ENCODE results near the gene HHATL. TPM values are rescaled to one million over a fixed set of nuclear protein-coding genes. Genes with fewer than 3 reads are reported as not detected.
A peak's percentile ranks its signal among the peaks of the same experiment; 100 is the strongest.

HHATL gene
- total RNA-seq, 1 experiment from 2014 or later: 0.92 TPM

DNA sequence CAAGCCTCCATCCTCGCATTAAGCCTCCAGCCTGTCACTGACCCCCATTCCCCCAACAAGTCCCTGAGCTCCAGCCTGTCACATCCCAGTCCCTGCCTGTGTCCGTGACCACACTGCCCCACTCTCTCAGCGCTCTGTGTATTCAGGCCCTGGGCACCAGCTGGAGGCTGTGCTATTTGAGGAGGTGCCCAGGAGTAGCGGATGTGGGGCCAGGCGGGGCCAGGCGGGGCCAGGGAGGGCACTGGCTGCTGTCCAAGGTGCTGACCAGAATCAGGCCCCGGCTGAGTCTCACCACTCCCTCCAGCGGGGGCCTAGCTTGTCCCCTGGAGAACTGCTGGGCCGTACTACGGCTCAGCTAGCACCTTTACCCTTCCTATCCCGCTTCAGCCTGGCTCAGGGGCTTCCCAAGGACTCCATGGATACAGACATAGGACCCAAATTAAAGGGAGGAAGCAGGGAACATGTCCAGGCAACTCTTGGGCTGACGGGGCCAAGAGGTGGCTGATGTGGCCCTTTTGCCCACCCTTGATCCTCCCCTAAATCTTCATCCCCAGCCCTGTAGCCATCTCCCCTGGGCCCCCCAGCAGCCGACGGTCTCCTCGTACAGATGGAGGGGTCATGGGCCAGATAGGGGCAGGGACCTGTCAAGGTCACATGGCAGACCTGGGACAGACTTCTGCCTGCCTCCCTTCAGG is 1.1 kb downstream of the HHATL start (continued):
- TF ChIP-seq, protein P1, sequence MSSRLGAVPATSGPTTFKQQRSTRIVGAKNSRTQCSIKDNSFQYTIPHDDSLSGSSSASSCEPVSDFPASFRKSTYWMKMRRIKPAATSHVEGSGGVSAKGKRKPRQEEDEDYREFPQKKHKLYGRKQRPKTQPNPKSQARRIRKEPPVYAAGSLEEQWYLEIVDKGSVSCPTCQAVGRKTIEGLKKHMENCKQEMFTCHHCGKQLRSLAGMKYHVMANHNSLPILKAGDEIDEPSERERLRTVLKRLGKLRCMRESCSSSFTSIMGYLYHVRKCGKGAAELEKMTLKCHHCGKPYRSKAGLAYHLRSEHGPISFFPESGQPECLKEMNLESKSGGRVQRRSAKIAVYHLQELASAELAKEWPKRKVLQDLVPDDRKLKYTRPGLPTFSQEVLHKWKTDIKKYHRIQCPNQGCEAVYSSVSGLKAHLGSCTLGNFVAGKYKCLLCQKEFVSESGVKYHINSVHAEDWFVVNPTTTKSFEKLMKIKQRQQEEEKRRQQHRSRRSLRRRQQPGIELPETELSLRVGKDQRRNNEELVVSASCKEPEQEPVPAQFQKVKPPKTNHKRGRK (CRISPR knock-in tag; IDR thresholded peaks at IDR 0.05; ENCODE audit: borderline replicate concordance): no peak
- TF ChIP-seq, protein P2, sequence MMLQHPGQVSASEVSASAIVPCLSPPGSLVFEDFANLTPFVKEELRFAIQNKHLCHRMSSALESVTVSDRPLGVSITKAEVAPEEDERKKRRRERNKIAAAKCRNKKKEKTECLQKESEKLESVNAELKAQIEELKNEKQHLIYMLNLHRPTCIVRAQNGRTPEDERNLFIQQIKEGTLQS (CRISPR knock-in tag; conservative IDR thresholded peaks at IDR 0.05): no peak
- TF ChIP-seq CBFB (CRISPR knock-in tag; IDR thresholded peaks at IDR 0.05; ENCODE audit: low read depth): no peak
- TF ChIP-seq, protein P3, sequence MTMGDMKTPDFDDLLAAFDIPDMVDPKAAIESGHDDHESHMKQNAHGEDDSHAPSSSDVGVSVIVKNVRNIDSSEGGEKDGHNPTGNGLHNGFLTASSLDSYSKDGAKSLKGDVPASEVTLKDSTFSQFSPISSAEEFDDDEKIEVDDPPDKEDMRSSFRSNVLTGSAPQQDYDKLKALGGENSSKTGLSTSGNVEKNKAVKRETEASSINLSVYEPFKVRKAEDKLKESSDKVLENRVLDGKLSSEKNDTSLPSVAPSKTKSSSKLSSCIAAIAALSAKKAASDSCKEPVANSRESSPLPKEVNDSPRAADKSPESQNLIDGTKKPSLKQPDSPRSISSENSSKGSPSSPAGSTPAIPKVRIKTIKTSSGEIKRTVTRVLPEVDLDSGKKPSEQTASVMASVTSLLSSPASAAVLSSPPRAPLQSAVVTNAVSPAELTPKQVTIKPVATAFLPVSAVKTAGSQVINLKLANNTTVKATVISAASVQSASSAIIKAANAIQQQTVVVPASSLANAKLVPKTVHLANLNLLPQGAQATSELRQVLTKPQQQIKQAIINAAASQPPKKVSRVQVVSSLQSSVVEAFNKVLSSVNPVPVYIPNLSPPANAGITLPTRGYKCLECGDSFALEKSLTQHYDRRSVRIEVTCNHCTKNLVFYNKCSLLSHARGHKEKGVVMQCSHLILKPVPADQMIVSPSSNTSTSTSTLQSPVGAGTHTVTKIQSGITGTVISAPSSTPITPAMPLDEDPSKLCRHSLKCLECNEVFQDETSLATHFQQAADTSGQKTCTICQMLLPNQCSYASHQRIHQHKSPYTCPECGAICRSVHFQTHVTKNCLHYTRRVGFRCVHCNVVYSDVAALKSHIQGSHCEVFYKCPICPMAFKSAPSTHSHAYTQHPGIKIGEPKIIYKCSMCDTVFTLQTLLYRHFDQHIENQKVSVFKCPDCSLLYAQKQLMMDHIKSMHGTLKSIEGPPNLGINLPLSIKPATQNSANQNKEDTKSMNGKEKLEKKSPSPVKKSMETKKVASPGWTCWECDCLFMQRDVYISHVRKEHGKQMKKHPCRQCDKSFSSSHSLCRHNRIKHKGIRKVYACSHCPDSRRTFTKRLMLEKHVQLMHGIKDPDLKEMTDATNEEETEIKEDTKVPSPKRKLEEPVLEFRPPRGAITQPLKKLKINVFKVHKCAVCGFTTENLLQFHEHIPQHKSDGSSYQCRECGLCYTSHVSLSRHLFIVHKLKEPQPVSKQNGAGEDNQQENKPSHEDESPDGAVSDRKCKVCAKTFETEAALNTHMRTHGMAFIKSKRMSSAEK (CRISPR knock-in tag; IDR thresholded peaks at IDR 0.05; ENCODE audit: borderline replicate concordance): no peak
- TF ChIP-seq, protein P4, sequence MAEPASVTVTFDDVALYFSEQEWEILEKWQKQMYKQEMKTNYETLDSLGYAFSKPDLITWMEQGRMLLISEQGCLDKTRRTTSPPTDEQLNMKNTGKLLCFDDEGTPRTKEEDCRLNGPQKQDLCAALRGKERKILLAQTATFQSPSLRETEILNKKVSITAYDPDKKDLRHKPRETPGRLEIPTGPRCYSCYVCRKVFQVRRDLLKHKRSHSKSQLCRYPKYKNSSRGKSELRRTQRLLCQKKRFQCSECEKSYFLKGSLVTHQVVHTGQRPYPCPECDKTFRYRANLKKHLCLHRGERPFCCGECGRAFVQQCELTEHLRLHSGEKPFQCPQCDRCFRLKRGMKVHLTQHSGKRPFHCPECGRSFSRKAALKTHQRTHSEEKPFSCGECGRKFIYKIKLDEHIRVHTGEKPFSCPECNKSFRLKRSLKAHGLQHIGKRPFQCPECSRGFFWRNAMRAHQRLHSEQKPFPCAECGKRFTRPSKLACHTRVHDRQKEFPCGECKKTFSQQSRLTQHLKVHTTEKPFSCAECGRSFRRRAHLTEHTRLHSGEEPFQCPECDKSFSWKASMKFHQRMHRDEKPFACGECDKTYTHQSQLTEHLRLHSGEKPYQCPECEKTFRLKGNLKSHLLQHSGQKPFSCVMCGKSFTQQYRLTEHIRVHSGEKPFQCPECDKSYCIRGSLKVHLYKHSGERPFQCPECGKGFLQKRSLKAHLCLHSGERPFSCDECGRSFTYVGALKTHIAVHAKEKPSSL (CRISPR knock-in tag; conservative IDR thresholded peaks at IDR 0.05): no peak
- TF ChIP-seq, protein P5, sequence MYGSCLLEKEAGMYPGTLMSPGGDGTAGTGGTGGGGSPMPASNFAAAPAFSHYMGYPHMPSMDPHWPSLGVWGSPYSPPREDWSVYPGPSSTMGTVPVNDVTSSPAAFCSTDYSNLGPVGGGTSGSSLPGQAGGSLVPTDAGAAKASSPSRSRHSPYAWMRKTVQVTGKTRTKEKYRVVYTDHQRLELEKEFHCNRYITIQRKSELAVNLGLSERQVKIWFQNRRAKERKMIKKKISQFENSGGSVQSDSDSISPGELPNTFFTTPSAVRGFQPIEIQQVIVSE (CRISPR knock-in tag; IDR thresholded peaks at IDR 0.05; ENCODE audit: borderline replicate concordance): no peak
- no peak for TF ChIP-seq EMX1 (CRISPR knock-in tag; IDR thresholded peaks at IDR 0.05)
- no peak for TF ChIP-seq ZNF671 (CRISPR knock-in tag; IDR thresholded peaks at IDR 0.05)

DNA sequence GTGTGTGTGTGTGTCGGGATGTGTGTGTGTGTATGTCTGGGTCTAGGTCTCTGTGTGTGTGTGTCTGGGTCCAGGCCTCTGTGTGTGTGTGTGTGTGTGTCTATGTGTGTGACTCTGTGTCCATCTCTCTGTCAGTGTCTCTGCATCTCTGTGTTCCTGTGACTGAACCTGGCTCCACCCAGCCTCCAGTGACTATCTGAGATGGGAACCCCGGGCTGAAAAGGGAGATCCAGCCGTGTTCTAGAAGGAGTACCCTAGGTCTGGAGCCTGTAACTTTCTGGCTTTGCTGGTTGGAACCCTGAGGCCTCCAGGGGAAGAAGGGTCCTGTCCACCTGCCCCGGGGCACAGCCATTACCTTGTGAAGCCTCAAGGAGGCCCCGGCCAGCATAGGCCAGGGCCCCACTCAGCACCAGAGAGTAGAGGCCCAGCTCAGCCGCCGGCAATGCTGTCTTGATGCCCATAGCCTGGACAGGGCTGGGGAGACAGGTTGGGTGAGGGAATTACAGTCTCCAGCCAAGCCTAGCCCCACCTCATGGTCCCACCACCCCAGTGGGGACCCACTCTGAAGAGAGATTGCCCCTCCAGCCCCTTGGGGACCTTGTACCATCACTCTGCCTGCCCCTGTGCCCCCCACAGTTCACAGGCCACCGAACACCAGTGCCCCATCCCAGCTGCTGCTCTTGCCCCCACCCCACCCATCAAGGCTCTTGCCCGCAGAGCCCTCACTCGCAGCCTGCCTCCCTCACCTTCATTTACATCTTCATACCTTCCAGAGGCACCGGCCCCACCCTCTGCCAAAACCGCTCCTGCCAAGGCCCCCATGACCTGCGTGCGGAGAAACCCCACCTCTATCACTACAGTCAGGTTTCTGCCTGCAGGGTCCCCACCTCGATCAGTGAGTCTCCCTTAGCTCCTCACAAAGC is 2.0 kb downstream of the HHATL start:
- TF ChIP-seq, protein P6, sequence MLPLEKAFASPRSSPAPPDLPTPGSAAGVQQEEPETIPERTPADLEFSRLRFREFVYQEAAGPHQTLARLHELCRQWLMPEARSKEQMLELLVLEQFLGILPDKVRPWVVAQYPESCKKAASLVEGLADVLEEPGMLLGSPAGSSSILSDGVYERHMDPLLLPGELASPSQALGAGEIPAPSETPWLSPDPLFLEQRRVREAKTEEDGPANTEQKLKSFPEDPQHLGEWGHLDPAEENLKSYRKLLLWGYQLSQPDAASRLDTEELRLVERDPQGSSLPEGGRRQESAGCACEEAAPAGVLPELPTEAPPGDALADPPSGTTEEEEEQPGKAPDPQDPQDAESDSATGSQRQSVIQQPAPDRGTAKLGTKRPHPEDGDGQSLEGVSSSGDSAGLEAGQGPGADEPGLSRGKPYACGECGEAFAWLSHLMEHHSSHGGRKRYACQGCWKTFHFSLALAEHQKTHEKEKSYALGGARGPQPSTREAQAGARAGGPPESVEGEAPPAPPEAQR (CRISPR knock-in tag; IDR thresholded peaks at IDR 0.05): no peak
- TF ChIP-seq, protein P7, sequence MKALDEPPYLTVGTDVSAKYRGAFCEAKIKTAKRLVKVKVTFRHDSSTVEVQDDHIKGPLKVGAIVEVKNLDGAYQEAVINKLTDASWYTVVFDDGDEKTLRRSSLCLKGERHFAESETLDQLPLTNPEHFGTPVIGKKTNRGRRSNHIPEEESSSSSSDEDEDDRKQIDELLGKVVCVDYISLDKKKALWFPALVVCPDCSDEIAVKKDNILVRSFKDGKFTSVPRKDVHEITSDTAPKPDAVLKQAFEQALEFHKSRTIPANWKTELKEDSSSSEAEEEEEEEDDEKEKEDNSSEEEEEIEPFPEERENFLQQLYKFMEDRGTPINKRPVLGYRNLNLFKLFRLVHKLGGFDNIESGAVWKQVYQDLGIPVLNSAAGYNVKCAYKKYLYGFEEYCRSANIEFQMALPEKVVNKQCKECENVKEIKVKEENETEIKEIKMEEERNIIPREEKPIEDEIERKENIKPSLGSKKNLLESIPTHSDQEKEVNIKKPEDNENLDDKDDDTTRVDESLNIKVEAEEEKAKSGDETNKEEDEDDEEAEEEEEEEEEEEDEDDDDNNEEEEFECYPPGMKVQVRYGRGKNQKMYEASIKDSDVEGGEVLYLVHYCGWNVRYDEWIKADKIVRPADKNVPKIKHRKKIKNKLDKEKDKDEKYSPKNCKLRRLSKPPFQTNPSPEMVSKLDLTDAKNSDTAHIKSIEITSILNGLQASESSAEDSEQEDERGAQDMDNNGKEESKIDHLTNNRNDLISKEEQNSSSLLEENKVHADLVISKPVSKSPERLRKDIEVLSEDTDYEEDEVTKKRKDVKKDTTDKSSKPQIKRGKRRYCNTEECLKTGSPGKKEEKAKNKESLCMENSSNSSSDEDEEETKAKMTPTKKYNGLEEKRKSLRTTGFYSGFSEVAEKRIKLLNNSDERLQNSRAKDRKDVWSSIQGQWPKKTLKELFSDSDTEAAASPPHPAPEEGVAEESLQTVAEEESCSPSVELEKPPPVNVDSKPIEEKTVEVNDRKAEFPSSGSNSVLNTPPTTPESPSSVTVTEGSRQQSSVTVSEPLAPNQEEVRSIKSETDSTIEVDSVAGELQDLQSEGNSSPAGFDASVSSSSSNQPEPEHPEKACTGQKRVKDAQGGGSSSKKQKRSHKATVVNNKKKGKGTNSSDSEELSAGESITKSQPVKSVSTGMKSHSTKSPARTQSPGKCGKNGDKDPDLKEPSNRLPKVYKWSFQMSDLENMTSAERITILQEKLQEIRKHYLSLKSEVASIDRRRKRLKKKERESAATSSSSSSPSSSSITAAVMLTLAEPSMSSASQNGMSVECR (CRISPR knock-in tag; IDR thresholded peaks at IDR 0.05; ENCODE audit: borderline replicate concordance): 0 out of 2 replicates have a peak, but pooled peaks have one; percentile 2
- Mint-ChIP-seq H3K36me3 (no peaks in the 10 kb centered on the region), H3K9me3 (no peaks in the 10 kb centered on the region), H3K4me1 (peaks cover 8% of the 10 kb centered on the region), H3K27me3 (ENCODE audit: low read depth) (no peaks in the 10 kb centered on the region), H3K27ac (no peak overlapping the region), H3K4me3 (no peak overlapping the region)
- no peak for ATAC-seq
- POLR2A ChIA-PET: no interaction called here
- CTCF ChIA-PET: interaction anchor here (0.6 to 2.5 kb wide), 8 partner anchors 11 to 164 kb away, joined by 3 to 13 read pairs (median 4); no protein-coding TSS in a partner anchor
- no peak for DNase-seq (ENCODE audit: low spot score)
